ENCODE data around the gene GPRIN2.
A peak's percentile ranks its signal among the peaks of the same experiment; 100 is the strongest.
"Not testable (repeated sequence)": the region's sequence is repeated elsewhere in the genome, so short reads cannot be mapped to it uniquely, and the experiment has no call there.

DNA sequence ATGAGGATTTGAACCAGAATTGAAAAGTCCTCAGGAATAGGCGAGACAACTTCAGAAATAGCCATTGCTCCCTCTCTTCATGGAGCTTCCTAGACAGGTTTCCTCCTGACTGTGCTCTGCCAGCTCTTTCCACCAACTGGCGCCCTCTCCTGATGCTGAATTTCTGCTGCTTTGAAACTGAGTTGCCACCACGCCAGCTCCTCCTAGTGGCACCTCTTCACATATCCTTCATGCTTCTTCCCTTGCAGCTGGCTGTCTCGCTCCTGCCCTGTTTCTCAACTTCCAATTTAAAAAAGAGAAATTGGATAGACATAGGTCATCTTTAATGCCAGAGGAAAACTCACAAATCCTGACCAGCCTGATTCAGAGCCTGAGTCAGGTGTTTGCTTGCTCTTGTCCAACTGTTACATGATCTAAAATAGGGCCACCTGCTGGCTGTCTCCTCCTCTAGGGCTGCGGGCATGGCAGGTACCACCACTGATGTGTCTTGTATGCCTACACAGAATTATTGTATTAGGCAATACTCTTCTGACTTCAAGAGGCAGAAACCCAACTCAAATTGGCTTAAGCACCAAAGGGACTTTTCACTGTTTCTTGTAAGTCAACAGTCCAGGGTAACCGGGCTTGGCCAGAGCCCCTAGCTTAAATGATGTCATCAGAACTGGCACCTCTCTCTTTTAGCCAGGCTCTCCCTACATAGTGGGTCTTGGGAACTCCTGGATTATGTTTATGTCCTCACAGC lies 9.3 kb upstream of the GPRIN2 start:
- TF ChIP-seq CTCF (IDR thresholded peaks at IDR 0.05), result peak in 2 of 3 donors; percentile 52 to 72
- TF ChIP-seq POLR2A, POLR2AphosphoS5 (IDR thresholded peaks at IDR 0.05): not testable (repeated sequence)
